Stimulated activated memory B cell treated with anti-CD40 and anti-IgM and Interleukin-4, amounts not matched to agents 10 μg/mL and 1 μg/mL and 100 μg/mL, for 72 hours (primary cell): ENCODE data around the gene CLDN19.

ENCODE experiments used
- ATAC-seq: fragments of 150-1000 bp; cut with Tn5 transposase; 2 replicates; pipeline ENCODE4 v1.10.0; 2021
- H3K27ac Mint-ChIP-seq: one replicate; pipeline ENCODE4 v1.8.0; 2022; ENCODE audit warnings: mild to moderate bottlenecking, mixed read lengths
- H3K27me3 Mint-ChIP-seq: one replicate; pipeline ENCODE4 v1.8.0; 2022; ENCODE audit warnings: mixed read lengths
- H3K36me3 Mint-ChIP-seq: one replicate; pipeline ENCODE4 v1.8.0; 2022; ENCODE audit warnings: mixed read lengths
- H3K4me1 Mint-ChIP-seq: one replicate; pipeline ENCODE4 v1.8.0; 2022; ENCODE audit warnings: mixed read lengths
- H3K4me3 Mint-ChIP-seq: one replicate; pipeline ENCODE4 v1.8.0; 2022; ENCODE audit warnings: mild to moderate bottlenecking, moderate library complexity, mixed read lengths
- H3K9me3 Mint-ChIP-seq: one replicate; pipeline ENCODE4 v1.8.0; 2022; ENCODE audit warnings: mixed read lengths

The CLDN19 gene, protein sequence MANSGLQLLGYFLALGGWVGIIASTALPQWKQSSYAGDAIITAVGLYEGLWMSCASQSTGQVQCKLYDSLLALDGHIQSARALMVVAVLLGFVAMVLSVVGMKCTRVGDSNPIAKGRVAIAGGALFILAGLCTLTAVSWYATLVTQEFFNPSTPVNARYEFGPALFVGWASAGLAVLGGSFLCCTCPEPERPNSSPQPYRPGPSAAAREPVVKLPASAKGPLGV

DNA sequence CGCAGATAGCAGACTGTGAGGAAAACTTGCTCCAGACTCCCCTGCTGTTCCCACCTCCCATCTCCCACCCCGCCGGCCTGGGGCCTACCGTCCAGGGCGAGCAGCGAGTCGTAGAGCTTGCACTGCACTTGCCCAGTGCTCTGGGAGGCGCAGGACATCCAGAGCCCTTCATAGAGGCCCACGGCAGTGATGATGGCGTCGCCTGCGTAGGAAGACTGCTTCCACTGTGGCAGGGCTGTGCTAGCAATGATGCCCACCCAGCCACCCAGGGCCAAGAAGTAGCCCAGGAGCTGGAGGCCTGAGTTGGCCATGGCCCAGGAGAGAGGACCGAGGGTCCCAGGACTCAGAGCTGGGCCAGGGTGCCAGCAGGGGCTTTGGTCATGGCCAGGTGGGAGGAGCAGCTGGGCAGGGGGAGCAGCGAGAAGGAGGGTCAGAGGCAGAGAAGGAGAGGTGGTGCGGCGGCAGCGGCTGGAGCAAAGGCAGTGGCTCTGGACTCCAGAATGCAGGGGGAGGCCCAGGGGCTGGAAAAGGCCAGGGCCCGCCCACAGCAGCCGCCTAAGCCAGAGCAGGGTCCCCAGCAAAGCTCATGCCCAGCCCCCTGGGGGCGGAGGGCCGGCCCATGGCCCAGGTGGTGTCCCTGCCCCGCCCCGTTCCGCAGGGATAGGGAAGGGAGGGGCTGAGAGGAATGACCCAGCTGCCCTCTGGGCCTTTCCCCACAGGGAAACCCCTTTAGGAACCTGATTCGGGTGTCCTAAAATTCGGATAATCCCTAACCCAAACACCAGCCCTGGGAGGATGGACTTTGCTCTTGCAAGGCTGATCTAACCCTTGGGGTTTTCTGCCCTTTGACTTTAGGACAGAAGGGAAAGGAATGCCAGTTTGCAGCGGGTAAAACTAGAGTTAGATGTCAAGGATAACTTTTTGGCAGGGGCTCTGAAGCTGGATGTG is at the start of gene CLDN19:
TSS of gene CLDN19 (minus strand) at position 484 of the 948 bp plus-strand sequence. CDS start at position 311, 173 bp downstream.
- H3K27ac Mint-ChIP-seq: no peak within 1 kb of the TSS
- H3K4me3 Mint-ChIP-seq: no peak within 1 kb of the TSS
- H3K9me3 Mint-ChIP-seq: no peaks in the 10 kb centered on the region
- H3K4me1 Mint-ChIP-seq: peaks cover 20% of the 10 kb centered on the region
- no peaks in the 10 kb centered on the region for H3K27me3 Mint-ChIP-seq
- ATAC-seq: no peak
- no peaks in the 10 kb centered on the region for H3K36me3 Mint-ChIP-seq

- no peak for ATAC-seq
- peaks cover 17% of the 10 kb centered on the region for H3K36me3 Mint-ChIP-seq
- H3K27ac Mint-ChIP-seq: no peak overlapping the region
- H3K27me3 Mint-ChIP-seq: peaks cover 12% of the 10 kb centered on the region
- H3K4me3 Mint-ChIP-seq: no peak overlapping the region
- H3K9me3 Mint-ChIP-seq: no peaks in the 10 kb centered on the region
- peaks cover 15% of the 10 kb centered on the region for H3K4me1 Mint-ChIP-seq
These were observed 48.0 kb upstream of the CLDN19 start for GRCh38 chr1:42788021-42788420.

DNA sequence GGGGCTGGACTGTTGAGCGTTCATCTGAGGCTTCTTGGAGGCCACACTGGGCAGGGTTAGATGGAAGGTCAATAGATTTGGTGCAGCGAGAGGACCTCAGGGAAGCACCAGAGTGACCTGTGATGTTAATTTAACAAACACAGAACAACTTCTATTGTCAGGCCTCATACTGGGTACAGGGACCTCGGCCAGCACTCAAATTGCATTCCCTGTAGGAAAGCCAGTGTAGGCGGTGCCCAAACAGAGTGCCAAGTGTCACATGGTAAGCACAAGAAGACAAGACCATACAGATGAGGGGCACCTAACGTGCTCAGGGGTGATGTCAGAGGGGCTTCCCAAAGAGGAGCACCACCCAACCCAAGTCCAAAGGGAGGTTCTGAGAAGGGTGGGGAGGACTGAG is 46.1 kb upstream of the CLDN19 start:
- Mint-ChIP-seq H3K4me3 (peak overlapping the region; percentile 53), H3K9me3 (no peaks in the 10 kb centered on the region), H3K27ac (no peak overlapping the region), H3K4me1 (peaks cover 15% of the 10 kb centered on the region), H3K27me3 (peaks cover 12% of the 10 kb centered on the region), H3K36me3 (peaks cover 25% of the 10 kb centered on the region)
- no peak for ATAC-seq

GRCh38 chr1:42784946-42785693 is 45.1 kb upstream of the CLDN19 start, which contains the start of gene TMEM269:
Gene TMEM269, plus strand, starts transcription at chr1:42784991. Its CDS starts 4,903 bp downstream, at chr1:42789894.
- Mint-ChIP-seq H3K9me3 (no peaks in the 10 kb centered on the region), H3K27ac (peak within 1 kb of the TSS; percentile 26), H3K4me3 (peak within 1 kb of the TSS; percentile 53), H3K4me1 (peaks cover 15% of the 10 kb centered on the region), H3K27me3 (peaks cover 12% of the 10 kb centered on the region), H3K36me3 (peaks cover 33% of the 10 kb centered on the region)
- peak; percentile 35 for ATAC-seq

DNA sequence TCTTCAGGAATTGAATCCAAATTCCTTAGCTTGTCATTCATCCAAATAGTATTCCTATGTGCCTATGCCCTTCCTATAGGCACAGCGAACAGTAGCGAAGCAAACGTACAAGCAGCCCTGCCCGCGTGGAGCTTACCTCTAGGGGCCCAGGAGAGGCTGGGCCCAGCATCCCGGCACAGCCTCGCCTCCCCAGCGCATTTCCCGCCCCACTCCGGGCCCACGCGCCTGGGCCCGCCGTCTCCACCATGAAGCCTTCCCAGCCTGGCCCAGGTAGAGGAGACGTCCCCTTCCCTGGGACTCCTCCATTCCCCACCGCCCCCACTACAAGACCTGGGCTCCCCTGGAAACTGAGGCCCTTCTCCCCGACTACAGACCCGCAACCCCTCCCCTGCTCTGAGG is 44.5 kb upstream of the CLDN19 start:
- no peaks in the 10 kb centered on the region for H3K9me3 Mint-ChIP-seq
- peaks cover 33% of the 10 kb centered on the region for H3K36me3 Mint-ChIP-seq
- no peak overlapping the region for H3K27ac Mint-ChIP-seq
- peaks cover 20% of the 10 kb centered on the region for H3K4me1 Mint-ChIP-seq
- H3K4me3 Mint-ChIP-seq: no peak overlapping the region
- ATAC-seq: peak; percentile 35
- H3K27me3 Mint-ChIP-seq: peaks cover 12% of the 10 kb centered on the region

- no peak overlapping the region for H3K4me3 Mint-ChIP-seq
- no peak overlapping the region for H3K27ac Mint-ChIP-seq
- H3K4me1 Mint-ChIP-seq: peaks cover 28% of the 10 kb centered on the region
- ATAC-seq: no peak
- H3K27me3 Mint-ChIP-seq: peaks cover 12% of the 10 kb centered on the region
- peaks cover 46% of the 10 kb centered on the region for H3K36me3 Mint-ChIP-seq
- H3K9me3 Mint-ChIP-seq: no peaks in the 10 kb centered on the region
These were observed 43.1 kb upstream of the CLDN19 start for GRCh38 chr1:42783092-42783491.

DNA sequence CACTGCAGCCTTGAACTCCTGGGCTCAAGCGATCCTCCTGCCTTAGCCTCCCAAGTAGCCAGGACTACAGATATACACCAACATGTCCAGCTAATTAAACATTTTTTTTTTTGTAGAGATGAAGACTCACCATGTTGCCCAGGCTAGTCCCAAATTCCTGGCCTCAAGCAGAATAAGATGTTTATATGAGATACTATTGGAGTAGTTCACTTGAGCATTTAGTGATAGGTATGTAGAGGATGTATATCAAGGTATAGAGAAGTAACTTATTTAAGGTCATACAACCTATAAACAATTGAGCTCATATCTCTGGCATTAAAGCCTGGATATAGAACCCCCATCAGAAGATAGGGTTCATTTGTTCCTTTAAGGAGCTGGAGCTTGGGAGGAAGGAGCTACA is 40.1 kb upstream of the CLDN19 start:
- peaks cover 58% of the 10 kb centered on the region for H3K36me3 Mint-ChIP-seq
- peaks cover 22% of the 10 kb centered on the region for H3K4me1 Mint-ChIP-seq
- no peaks in the 10 kb centered on the region for H3K9me3 Mint-ChIP-seq
- peaks cover under 1% of the 10 kb centered on the region for H3K27me3 Mint-ChIP-seq
- no peak for ATAC-seq
- no peak overlapping the region for H3K27ac Mint-ChIP-seq
- H3K4me3 Mint-ChIP-seq: no peak overlapping the region

- Mint-ChIP-seq H3K9me3 (no peaks in the 10 kb centered on the region), H3K4me1 (peaks cover 17% of the 10 kb centered on the region), H3K27me3 (no peaks in the 10 kb centered on the region), H3K36me3 (peaks cover 61% of the 10 kb centered on the region), H3K27ac (no peak overlapping the region), H3K4me3 (no peak overlapping the region)
- no peak for ATAC-seq
These were observed 39.7 kb upstream of the CLDN19 start for GRCh38 chr1:42779725-42780124.

- Mint-ChIP-seq H3K36me3 (peaks cover 59% of the 10 kb centered on the region), H3K4me3 (no peak overlapping the region), H3K9me3 (no peaks in the 10 kb centered on the region), H3K27ac (no peak overlapping the region), H3K27me3 (no peaks in the 10 kb centered on the region), H3K4me1 (peaks cover 17% of the 10 kb centered on the region)
- no peak for ATAC-seq
These were observed 37.8 kb upstream of the CLDN19 start for GRCh38 chr1:42777852-42778251.

DNA sequence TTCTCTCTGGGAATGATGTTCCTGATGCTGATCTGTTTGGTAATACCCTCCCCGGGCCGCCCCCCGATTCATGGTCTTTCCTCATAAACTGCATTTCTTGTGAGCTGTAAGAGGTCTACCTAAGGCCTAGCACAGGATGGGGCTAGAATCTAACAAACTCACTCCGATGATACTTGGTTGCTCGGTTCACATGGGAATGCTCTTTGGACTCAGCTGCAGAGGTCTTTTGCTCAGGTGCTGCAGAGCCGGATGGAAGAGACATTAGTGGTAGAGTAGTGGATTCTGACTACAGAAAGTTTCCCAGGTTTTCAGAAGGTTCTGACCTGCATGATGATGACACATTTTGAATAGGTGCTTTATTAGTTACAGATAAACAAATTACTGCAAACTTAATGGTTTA is 36.5 kb upstream of the CLDN19 start:
- Mint-ChIP-seq H3K36me3 (peaks cover 56% of the 10 kb centered on the region), H3K27me3 (no peaks in the 10 kb centered on the region), H3K27ac (no peak overlapping the region), H3K4me1 (peaks cover 17% of the 10 kb centered on the region), H3K4me3 (no peak overlapping the region), H3K9me3 (no peaks in the 10 kb centered on the region)
- ATAC-seq: no peak

- Mint-ChIP-seq H3K27me3 (no peaks in the 10 kb centered on the region), H3K4me1 (peaks cover 26% of the 10 kb centered on the region), H3K4me3 (no peak overlapping the region), H3K9me3 (no peaks in the 10 kb centered on the region), H3K36me3 (peaks cover 54% of the 10 kb centered on the region), H3K27ac (no peak overlapping the region)
- ATAC-seq: no peak
These were observed 35.0 kb upstream of the CLDN19 start for GRCh38 chr1:42774928-42775526.

DNA sequence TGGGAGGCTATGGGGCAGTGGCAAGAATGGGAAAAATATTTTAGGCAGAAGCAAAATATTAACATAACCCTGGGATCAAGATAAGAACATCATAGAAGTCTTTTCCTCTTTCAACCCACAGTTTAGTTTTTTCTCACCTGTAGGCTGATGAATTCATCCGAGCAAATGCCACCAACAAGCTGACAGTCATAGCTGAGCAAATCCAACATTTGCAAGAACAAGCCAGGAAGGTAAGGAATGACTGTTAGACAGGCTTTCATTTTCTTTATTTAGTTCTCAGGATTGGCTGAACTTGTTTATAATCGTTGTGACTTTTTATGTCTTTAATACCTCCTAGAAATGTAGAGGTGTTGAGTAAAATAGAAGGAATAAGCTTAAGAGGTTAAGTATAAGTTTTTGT is 33.4 kb upstream of the CLDN19 start:
- H3K4me3 Mint-ChIP-seq: no peak overlapping the region
- no peak overlapping the region for H3K27ac Mint-ChIP-seq
- H3K36me3 Mint-ChIP-seq: peaks cover 55% of the 10 kb centered on the region
- H3K4me1 Mint-ChIP-seq: peaks cover 28% of the 10 kb centered on the region
- no peaks in the 10 kb centered on the region for H3K9me3 Mint-ChIP-seq
- no peak for ATAC-seq
- no peaks in the 10 kb centered on the region for H3K27me3 Mint-ChIP-seq

GRCh38 chr1:42769811-42770210 is 29.8 kb upstream of the CLDN19 start:
- H3K4me1 Mint-ChIP-seq: peaks cover 29% of the 10 kb centered on the region
- no peak overlapping the region for H3K27ac Mint-ChIP-seq

DNA sequence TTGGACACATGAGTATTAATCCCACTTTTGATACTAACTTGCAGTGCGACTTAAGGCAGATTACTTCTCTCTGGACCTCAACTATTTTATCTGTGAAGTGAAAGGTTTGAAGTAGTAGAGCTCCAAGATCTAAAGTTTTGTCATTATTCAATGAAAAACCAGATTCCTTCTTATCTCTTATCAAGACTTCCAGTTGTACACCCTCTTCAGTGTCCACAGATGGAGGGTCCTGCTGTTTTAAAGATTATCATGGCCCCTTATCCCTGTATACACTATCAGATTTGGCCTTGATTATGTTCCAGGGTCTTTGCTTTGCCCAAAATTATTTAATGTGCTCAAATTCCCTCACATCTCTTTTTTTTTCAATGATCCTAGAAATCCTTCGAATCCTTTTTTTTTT is 28.1 kb upstream of the CLDN19 start:
- no peak for ATAC-seq
- Mint-ChIP-seq H3K27me3 (no peaks in the 10 kb centered on the region), H3K4me1 (peaks cover 29% of the 10 kb centered on the region), H3K27ac (no peak overlapping the region), H3K4me3 (no peak overlapping the region), H3K9me3 (no peaks in the 10 kb centered on the region), H3K36me3 (peaks cover 25% of the 10 kb centered on the region)

More at GRCh38 chr1:42769811-42770210, 29.8 kb upstream of the CLDN19 start:
- H3K9me3 Mint-ChIP-seq: no peaks in the 10 kb centered on the region
- H3K4me3 Mint-ChIP-seq: no peak overlapping the region
- H3K36me3 Mint-ChIP-seq: peaks cover 29% of the 10 kb centered on the region
- ATAC-seq: no peak
- no peaks in the 10 kb centered on the region for H3K27me3 Mint-ChIP-seq

- peaks cover 31% of the 10 kb centered on the region for H3K4me1 Mint-ChIP-seq
These were observed 27.5 kb upstream of the CLDN19 start for GRCh38 chr1:42767510-42768000.

More at GRCh38 chr1:42767510-42768000, 27.5 kb upstream of the CLDN19 start:
- Mint-ChIP-seq H3K36me3 (peaks cover 20% of the 10 kb centered on the region), H3K4me3 (no peak overlapping the region), H3K27me3 (no peaks in the 10 kb centered on the region), H3K9me3 (no peaks in the 10 kb centered on the region), H3K27ac (no peak overlapping the region)
- ATAC-seq: peak; percentile 49
